ENCODE results near the gene PROSER2. TPM values are rescaled to one million over a fixed set of nuclear protein-coding genes. Genes with fewer than 3 reads are reported as not detected.
A peak's percentile ranks its signal among the peaks of the same experiment; 100 is the strongest.

PROSER2 gene
- total RNA-seq, 1 experiment from 2014 or later, result 10.6 TPM

- H3K4ac ChIP-seq (ENCODE audit: low read depth, low read length), result no peak overlapping the region
- H4K5ac ChIP-seq (ENCODE audit: insufficient read length, low read depth, low read length), result no peak overlapping the region
- no peaks in the 10 kb centered on the region for H4K20me1 ChIP-seq (ENCODE audit: control insufficient read depth, insufficient read depth, insufficient read length)
- H3K9ac ChIP-seq (ENCODE audit: extremely low read depth, insufficient read length, low read length), result no peak overlapping the region
- no peak overlapping the region for H3K14ac ChIP-seq (ENCODE audit: insufficient read depth, low read length)
- no peak overlapping the region for H2AK5ac ChIP-seq (ENCODE audit: insufficient read length, low read length)
- no peak overlapping the region for H2BK15ac ChIP-seq (ENCODE audit: low read depth, low read length)
- no peaks in the 10 kb centered on the region for H3K9me3 ChIP-seq (ENCODE audit: control insufficient read depth, low read depth, low read length)
- H2AFZ ChIP-seq (ENCODE audit: low read length), result no peak overlapping the region
- H3K27me3 ChIP-seq (ENCODE audit: insufficient read depth, low read length), result no peaks in the 10 kb centered on the region
- H3K79me2 ChIP-seq (ENCODE audit: insufficient read depth, low read length), result no peaks in the 10 kb centered on the region
- H3K4me3 Mint-ChIP-seq, result no peak overlapping the region
- H3K4me2 ChIP-seq (ENCODE audit: insufficient read depth, insufficient read length, low read length), result no peak overlapping the region
- H3K27me3 Mint-ChIP-seq (ENCODE audit: low read depth), result no peaks in the 10 kb centered on the region
- H2BK12ac ChIP-seq (ENCODE audit: insufficient read length, low read depth, low read length), result no peak overlapping the region
- H3K4me1 ChIP-seq (ENCODE audit: insufficient read depth, low read length), result no peaks in the 10 kb centered on the region
- no peak overlapping the region for H3K27ac ChIP-seq (ENCODE audit: insufficient read length, low read depth, low read length)
- no peaks in the 10 kb centered on the region for H3K79me1 ChIP-seq (ENCODE audit: insufficient read depth, low read depth, low read length, poor library complexity, severe bottlenecking)
- H3K36me3 Mint-ChIP-seq (ENCODE audit: insufficient read depth in 1 of 3, low read depth in 3 of 3), result peaks cover 0 to 9% (median 1%) of the 10 kb centered on the region in 3 experiments; a peak in 2 of 7 replicates
- H3K23me2 ChIP-seq (ENCODE audit: insufficient read length, low read depth, low read length, poor library complexity, severe bottlenecking), result no peaks in the 10 kb centered on the region
- no peak for DNase-seq
- no peak overlapping the region for H4K8ac ChIP-seq (replicated peaks; ENCODE audit: insufficient read length, low read depth, low read length)
- H3K23ac ChIP-seq (ENCODE audit: insufficient read length, low read depth, low read length), result no peak overlapping the region
- H4K91ac ChIP-seq (ENCODE audit: insufficient read length, low read depth, low read length), result no peak overlapping the region
- H3K9me3 Mint-ChIP-seq, result no peaks in the 10 kb centered on the region
- H2BK5ac ChIP-seq (ENCODE audit: insufficient read length, low read length), result no peak overlapping the region
- no peak for TF ChIP-seq CTCF (conservative IDR thresholded peaks at IDR 0.05)
- peaks cover 11 to 14% of the 10 kb centered on the region in 2 experiments for H3K4me1 Mint-ChIP-seq
- H3K18ac ChIP-seq (ENCODE audit: insufficient read length, low read depth, low read length), result no peak overlapping the region
- no peak overlapping the region for H2BK120ac ChIP-seq (ENCODE audit: low read depth, low read length, poor library complexity, severe bottlenecking)
- peak overlapping the region; percentile 52 to 77 (median 72); a peak in 5 of 7 replicates for H3K27ac Mint-ChIP-seq
- H2BK20ac ChIP-seq (ENCODE audit: low read depth, low read length, poor library complexity, severe bottlenecking), result no peak overlapping the region
- H3K56ac ChIP-seq (ENCODE audit: insufficient read length, low read depth, low read length), result no peak overlapping the region
- H3T11ph ChIP-seq (ENCODE audit: low read length), result no peak overlapping the region
- WGBS (ENCODE audit: extremely low coverage, insufficient read length, low lambda C conversion rate), result no CpG with 5 or more reads among the region's 12 CpGs
These were observed 46.1 kb downstream of the PROSER2 start for GRCh38 chr10:11869219-11869618.
